ENCODE results near the gene HDAC11. TPM values are rescaled to one million over a fixed set of nuclear protein-coding genes. Genes with fewer than 3 reads are reported as not detected.

HDAC11 gene
- total RNA-seq, 1 donor from 2014 or later = 14.4 TPM

DNA sequence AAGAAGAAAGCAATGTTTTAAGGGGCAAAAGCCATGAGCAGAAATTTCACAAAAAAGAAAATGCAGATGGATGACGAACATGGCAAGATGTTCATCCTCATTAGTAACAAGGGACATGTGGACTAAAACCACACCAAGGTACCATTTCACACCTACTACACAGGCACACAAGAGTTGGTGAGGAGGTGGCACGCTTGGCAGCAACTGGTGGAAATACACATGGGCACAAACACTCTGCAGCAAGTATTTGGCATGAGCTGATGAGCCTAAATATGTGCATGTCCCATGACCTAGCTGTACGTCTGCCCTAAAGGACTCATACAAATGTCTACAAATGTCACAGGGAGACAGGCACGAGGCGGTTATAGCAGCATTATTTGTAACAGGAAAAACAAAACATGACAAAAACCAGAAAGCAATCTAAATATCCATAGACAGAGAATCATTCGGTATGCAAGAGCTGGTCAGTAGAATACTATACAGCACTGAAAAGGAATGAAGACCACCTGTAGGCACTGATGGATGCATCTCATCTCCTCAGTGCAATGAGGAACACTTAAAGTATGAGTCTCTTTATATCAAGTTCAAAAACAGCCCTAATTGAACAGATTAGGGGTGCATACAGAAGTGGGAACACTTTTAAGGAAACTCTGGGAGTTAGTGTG lies 57.3 kb downstream of the HDAC11 start:
- no peak overlapping the region for H3K27ac Mint-ChIP-seq
- H3K27me3 Mint-ChIP-seq = peaks cover 23% of the 10 kb centered on the region
- no peak for DNase-seq (ENCODE audit: low spot score, unreplicated experiment)
- H3K9me3 Mint-ChIP-seq (ENCODE audit: low read depth) = peaks cover 3% of the 10 kb centered on the region
- no peak for TF ChIP-seq CTCF (IDR thresholded peaks at IDR 0.05; ENCODE audit: unreplicated experiment)
- no peak overlapping the region for H3K4me3 Mint-ChIP-seq (ENCODE audit: low read depth)
- no peaks in the 10 kb centered on the region for H3K36me3 Mint-ChIP-seq (ENCODE audit: insufficient read depth)
- H3K4me1 Mint-ChIP-seq (ENCODE audit: low read depth) = no peaks in the 10 kb centered on the region

DNA sequence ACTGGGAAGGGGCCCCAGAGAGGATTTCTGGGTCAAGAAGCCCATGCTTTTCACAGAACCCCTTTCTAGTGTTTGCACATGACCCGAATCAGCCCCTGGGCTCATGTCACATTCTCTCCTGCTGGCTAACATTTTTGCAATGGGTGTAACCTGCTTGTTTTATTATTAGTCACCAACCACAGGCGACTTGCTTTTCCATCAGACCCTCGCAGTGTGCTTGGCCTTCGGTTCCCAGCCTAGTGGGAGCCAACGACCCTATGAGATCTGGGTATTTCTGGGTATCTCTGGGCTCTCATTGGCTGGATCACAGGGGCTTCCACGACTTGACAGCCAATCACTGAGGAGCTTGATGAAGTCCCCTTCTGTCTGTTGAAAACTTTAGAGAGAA lies 57.8 kb downstream of the HDAC11 start:
- no peak overlapping the region for H3K27ac Mint-ChIP-seq
- TF ChIP-seq CTCF (IDR thresholded peaks at IDR 0.05; ENCODE audit: unreplicated experiment) = no peak
- no peaks in the 10 kb centered on the region for H3K4me1 Mint-ChIP-seq (ENCODE audit: low read depth)
- H3K27me3 Mint-ChIP-seq = peaks cover 23% of the 10 kb centered on the region
- no peak overlapping the region for H3K4me3 Mint-ChIP-seq (ENCODE audit: low read depth)
- H3K36me3 Mint-ChIP-seq (ENCODE audit: insufficient read depth) = no peaks in the 10 kb centered on the region
- peaks cover 3% of the 10 kb centered on the region for H3K9me3 Mint-ChIP-seq (ENCODE audit: low read depth)
- DNase-seq (ENCODE audit: low spot score, unreplicated experiment) = no peak

GRCh38 chr3:13538520-13539291 lies 58.6 kb downstream of the HDAC11 start:
- DNase-seq (ENCODE audit: low spot score, unreplicated experiment) = no peak

DNA sequence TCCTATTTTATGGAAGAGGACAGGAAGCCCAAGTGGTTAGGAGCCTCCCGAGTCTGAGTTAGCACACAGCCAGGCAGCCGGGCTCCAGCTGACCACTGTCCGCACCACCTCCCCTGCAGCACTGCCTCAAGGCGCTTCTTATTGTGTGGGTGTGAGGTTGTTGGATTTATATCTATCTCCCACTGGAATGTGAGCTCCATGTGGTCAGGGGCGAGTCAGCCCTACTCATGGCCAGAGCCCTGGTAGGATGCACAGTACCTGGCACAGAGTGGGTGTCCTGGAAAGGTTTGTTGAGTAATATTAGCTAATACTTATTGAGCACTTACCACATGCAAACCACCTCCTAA lies 59.2 kb downstream of the HDAC11 start:
- Mint-ChIP-seq H3K27ac (no peak overlapping the region), H3K9me3 (ENCODE audit: low read depth) (peaks cover 3% of the 10 kb centered on the region), H3K27me3 (peaks cover 23% of the 10 kb centered on the region), H3K4me3 (ENCODE audit: low read depth) (no peak overlapping the region), H3K4me1 (ENCODE audit: low read depth) (no peaks in the 10 kb centered on the region), H3K36me3 (ENCODE audit: insufficient read depth) (no peaks in the 10 kb centered on the region)
- TF ChIP-seq CTCF (IDR thresholded peaks at IDR 0.05; ENCODE audit: unreplicated experiment) = no peak
- no peak for DNase-seq (ENCODE audit: low spot score, unreplicated experiment)

More at GRCh38 chr3:13538520-13539291, 58.6 kb downstream of the HDAC11 start:
- peaks cover 19% of the 10 kb centered on the region for H3K27me3 Mint-ChIP-seq
- H3K36me3 Mint-ChIP-seq (ENCODE audit: insufficient read depth) = no peaks in the 10 kb centered on the region
- no peaks in the 10 kb centered on the region for H3K4me1 Mint-ChIP-seq (ENCODE audit: low read depth)
- H3K4me3 Mint-ChIP-seq (ENCODE audit: low read depth) = no peak overlapping the region
- TF ChIP-seq CTCF (IDR thresholded peaks at IDR 0.05; ENCODE audit: unreplicated experiment) = no peak
- no peak overlapping the region for H3K27ac Mint-ChIP-seq
- H3K9me3 Mint-ChIP-seq (ENCODE audit: low read depth) = peaks cover 3% of the 10 kb centered on the region

DNA sequence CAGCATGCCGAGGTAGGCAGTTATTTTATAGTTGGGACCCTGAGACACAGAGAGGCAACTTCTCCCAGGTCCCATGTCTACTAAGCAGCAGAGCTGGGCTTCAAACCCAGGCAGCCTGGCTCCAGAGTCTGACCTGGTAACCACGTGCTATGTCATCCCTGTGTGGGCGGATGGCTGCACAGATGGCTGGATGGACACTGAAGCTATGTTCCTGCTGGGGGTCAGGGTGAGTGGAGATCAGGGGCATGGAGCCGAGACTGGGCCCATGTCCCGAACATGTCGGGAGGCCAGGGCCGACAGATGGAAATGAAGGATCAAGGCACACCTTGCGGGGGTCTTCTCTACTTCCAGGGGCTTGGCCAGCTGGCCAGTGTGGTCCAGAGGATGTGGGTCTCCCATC lies 59.6 kb downstream of the HDAC11 start:
- Mint-ChIP-seq H3K9me3 (ENCODE audit: low read depth) (peaks cover 3% of the 10 kb centered on the region), H3K27me3 (peaks cover 27% of the 10 kb centered on the region), H3K27ac (no peak overlapping the region), H3K4me1 (ENCODE audit: low read depth) (no peaks in the 10 kb centered on the region), H3K4me3 (ENCODE audit: low read depth) (no peak overlapping the region), H3K36me3 (ENCODE audit: insufficient read depth) (no peaks in the 10 kb centered on the region)
- no peak for DNase-seq (ENCODE audit: low spot score, unreplicated experiment)
- no peak for TF ChIP-seq CTCF (IDR thresholded peaks at IDR 0.05; ENCODE audit: unreplicated experiment)
